Prostate gland (tissue), 2 donors: ENCODE results near the gene EYA4. TPM values are rescaled to one million over a fixed set of nuclear protein-coding genes. Genes with fewer than 3 reads are reported as not detected.

ENCODE experiments used
- DNase-seq: peaks from one replicate; pipeline ENCODE4 v3.0.0-alpha.2; 2019; ENCODE audit warnings: low spot score
- H3K27ac ChIP-seq, 2 donors: fragments of 200-600 bp; sonication (generic); 2 replicates each; pipeline ENCODE4 v1.5.1; 2017 to 2019
- H3K27me3 ChIP-seq: fragments of 200-600 bp; sonication (generic); replicated peaks from 2 replicates; pipeline ENCODE4 v1.5.1; 2019; ENCODE audit not compliant: insufficient read depth
- H3K36me3 ChIP-seq, 2 donors: fragments of 200-600 bp; sonication (generic); 1 replicate in 1 of 2; 2 replicates in 1 of 2; pipeline versions ENCODE4 v1.5.1 to v1.8.1; 2017 to 2019
- H3K4me1 ChIP-seq: fragments of 200-600 bp; sonication (generic); replicated peaks from 2 replicates; pipeline ENCODE4 v1.5.1; 2019
- H3K4me3 ChIP-seq, 2 donors: fragments of 200-600 bp; sonication (generic); 2 replicates each; pipeline ENCODE4 v1.5.1; 2017 to 2019
- H3K9me3 ChIP-seq: fragments of 200-600 bp; sonication (generic); 2 replicates; pipeline ENCODE4 v1.5.1; 2017
- POLR2A ChIP-seq: fragments of 450-650 bp; IDR thresholded peaks from one replicate; pipeline ENCODE4 v1.6.1; 2016; ENCODE audit warnings: antibody characterized with exemption, mild to moderate bottlenecking
- POLR2AphosphoS5 ChIP-seq: sonication (generic); formaldehyde crosslinking; IDR thresholded peaks from one replicate; pipeline ENCODE4 v1.6.1; 2017; ENCODE audit warnings: antibody characterized with exemption
- WGBS: methylation state at CpG from one replicate; pipeline ENCODE4 v1.1.5; 2018; 5-methylcytosine and 5-hydroxymethylcytosine counted together
- intact Hi-C: fragments of 100-400 bp; cut with DNase I; formaldehyde crosslinking; loops from one replicate; pipeline ENCODE4 v1.14.2; 2022
- total RNA-seq, 2 donors: library from RNA; depleted of rRNA; stranded (reverse); fragments of >200 nt; gene quantifications; one replicate each; pipeline ENCODE4 v1.1.0, GENCODE V29; 2016
- TF ChIP-seq, protein P1 (sequence below), 4 experiments: fragments of 200-600 bp in 2 of 4; fragments of 450-650 bp in 2 of 4; sonication (generic) in 2 of 4; IDR thresholded peaks; 1 replicate in 3 of 4; 2 replicates in 1 of 4; pipeline ENCODE4 v1.5.1; 2016 to 2019; ENCODE audit warnings: antibody characterized with exemption in 4 of 4, mild to moderate bottlenecking in 2 of 4, moderate library complexity in 2 of 4

Gene EYA4
- total RNA-seq, 2 donors from 2014 or later: 4.1 to 7.3 TPM

DNA sequence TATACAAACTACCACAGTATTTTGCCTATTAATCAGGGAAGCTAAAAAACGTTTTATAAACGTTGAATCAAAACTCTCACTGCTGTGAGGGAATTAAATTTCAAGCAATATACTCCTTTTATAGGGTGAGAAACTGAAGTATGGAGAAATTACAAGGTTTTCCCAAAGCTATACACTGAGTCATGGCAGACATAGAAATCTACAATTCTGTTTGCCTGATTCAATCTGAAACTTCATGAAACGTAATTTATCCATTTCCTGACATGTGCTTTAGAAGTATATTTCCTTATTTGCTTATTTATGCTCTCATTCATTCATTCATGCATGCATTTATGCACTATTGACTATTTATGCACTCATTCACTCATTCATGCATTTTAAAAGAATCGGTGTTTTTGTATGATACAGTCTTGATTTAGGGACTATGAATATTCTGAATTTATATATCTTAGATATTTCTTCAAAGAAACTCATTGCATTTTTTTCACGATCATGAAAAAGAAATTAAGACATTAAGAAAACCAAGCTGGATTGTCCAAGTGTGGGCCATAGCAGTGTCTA lies 16.5 kb downstream of the EYA4 start:
- no peak overlapping the region for H3K4me3 ChIP-seq
- DNase-seq: no peak
- 73% methylated on average over 5 of the region's 5 CpGs for WGBS
- no peak for TF ChIP-seq POLR2A
- no peak for TF ChIP-seq POLR2AphosphoS5
- TF ChIP-seq, protein P1, sequence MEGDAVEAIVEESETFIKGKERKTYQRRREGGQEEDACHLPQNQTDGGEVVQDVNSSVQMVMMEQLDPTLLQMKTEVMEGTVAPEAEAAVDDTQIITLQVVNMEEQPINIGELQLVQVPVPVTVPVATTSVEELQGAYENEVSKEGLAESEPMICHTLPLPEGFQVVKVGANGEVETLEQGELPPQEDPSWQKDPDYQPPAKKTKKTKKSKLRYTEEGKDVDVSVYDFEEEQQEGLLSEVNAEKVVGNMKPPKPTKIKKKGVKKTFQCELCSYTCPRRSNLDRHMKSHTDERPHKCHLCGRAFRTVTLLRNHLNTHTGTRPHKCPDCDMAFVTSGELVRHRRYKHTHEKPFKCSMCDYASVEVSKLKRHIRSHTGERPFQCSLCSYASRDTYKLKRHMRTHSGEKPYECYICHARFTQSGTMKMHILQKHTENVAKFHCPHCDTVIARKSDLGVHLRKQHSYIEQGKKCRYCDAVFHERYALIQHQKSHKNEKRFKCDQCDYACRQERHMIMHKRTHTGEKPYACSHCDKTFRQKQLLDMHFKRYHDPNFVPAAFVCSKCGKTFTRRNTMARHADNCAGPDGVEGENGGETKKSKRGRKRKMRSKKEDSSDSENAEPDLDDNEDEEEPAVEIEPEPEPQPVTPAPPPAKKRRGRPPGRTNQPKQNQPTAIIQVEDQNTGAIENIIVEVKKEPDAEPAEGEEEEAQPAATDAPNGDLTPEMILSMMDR (IDR thresholded peaks at IDR 0.05): no peak
- H3K4me1 ChIP-seq: no peaks in the 10 kb centered on the region
- no peak overlapping the region for H3K27ac ChIP-seq
- no peaks in the 10 kb centered on the region for H3K27me3 ChIP-seq
- no peaks in the 10 kb centered on the region for H3K36me3 ChIP-seq
- H3K9me3 ChIP-seq: no peaks in the 10 kb centered on the region
- intact Hi-C loops: no loop called here

DNA sequence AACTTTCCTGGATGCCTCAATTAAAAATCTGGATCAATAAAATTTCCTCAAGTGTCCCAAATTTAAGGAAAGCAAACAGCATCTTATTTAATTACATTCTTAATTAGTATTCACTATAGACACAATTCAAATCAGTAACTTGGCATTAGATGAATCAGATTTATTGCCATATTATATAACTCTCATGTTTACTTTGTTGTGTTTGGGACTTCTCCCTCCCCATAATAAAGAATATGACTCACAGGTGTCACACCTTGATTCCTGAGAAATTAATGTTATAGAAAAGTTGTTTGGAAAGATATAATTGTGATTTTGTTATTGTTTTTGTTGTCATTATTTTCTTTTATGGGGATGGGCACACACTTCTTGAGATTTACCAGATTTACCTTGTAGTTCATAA lies 18.4 kb downstream of the EYA4 start:
- Histone ChIP-seq H3K4me1 (no peaks in the 10 kb centered on the region), H3K36me3 (no peaks in the 10 kb centered on the region), H3K27ac (no peak overlapping the region), H3K27me3 (no peaks in the 10 kb centered on the region), H3K4me3 (no peak overlapping the region), H3K9me3 (no peaks in the 10 kb centered on the region)
- no peak for DNase-seq
- intact Hi-C loops: no loop called here
- TF ChIP-seq POLR2AphosphoS5: no peak

DNA sequence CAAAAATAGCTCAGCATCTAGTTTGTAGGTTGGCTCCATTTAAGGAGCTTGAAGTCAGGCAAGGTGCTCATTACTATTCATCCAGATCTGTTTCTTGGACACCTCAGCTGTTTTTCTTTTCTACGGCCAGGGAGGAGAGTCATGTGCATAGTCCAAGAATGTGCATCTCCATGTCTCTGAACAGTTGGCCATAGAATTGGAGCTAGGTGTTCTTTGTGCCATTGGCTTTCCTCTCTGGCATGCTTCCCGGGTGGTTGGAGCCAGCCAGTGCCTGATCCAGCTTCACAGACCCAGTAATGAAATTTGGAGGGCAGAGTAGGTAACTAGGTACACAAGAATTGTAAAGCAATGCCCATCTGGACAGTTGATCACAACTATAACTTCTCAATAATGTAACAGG lies 21.6 kb downstream of the EYA4 start:
- TF ChIP-seq POLR2A (no peak), POLR2AphosphoS5 (no peak)
- TF ChIP-seq, protein P1 (IDR thresholded peaks at IDR 0.05): no peak
- intact Hi-C loops: no loop called here
- Histone ChIP-seq H3K4me3 (no peak overlapping the region), H3K4me1 (no peaks in the 10 kb centered on the region), H3K36me3 (no peaks in the 10 kb centered on the region), H3K9me3 (no peaks in the 10 kb centered on the region), H3K27me3 (no peaks in the 10 kb centered on the region), H3K27ac (no peak overlapping the region)
- 59% methylated on average over 2 of the region's 2 CpGs for WGBS
- no peak for DNase-seq

DNA sequence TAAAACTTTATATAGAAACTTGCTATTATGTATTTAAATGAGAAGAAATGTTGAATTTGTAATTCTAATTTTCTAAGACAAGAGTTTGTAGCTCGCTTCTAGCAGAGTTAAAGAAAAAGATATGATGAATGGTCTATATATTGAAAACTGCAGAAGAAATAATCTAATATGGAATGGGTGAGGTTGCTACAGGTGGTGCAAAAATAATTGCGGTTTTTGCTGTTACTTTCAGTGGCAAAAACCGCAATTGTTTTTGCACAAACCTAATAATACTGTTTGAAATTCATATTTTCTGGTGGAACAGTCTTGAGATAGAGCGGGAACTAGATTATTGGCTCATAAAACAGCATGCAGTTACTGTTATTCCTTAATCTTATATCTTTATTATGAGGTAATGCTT lies 23.9 kb downstream of the EYA4 start:
- H3K27ac ChIP-seq: no peak overlapping the region
- no peaks in the 10 kb centered on the region for H3K9me3 ChIP-seq
- intact Hi-C loops: no loop called here
- no peak overlapping the region for H3K4me3 ChIP-seq
- 90% methylated on average over 4 of the region's 4 CpGs for WGBS
- H3K36me3 ChIP-seq: no peaks in the 10 kb centered on the region
- no peak for DNase-seq
- H3K27me3 ChIP-seq: no peaks in the 10 kb centered on the region
- TF ChIP-seq POLR2AphosphoS5 (no peak), POLR2A (no peak)
- TF ChIP-seq, protein P1 (IDR thresholded peaks at IDR 0.05): no peak
- H3K4me1 ChIP-seq: no peaks in the 10 kb centered on the region

DNA sequence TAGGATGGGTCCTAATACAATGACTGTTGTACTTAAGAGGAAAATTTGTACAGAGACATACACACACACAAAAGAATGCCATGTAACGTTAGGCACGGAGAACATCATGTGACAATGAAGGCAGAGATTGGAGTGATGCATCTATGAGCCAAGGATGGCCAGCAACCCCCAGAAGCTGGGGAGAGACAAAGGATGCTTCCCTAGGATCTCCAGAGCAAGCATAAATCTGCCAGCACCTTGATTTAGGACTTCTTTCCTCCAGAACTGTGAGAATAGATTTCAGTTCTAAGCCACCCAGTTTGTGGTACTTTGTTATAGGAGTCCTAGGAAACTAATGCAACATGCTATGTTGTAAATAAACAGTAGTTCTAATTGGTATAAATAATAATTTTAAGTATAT lies 25.0 kb downstream of the EYA4 start:
- TF ChIP-seq POLR2AphosphoS5: no peak
- Histone ChIP-seq H3K9me3 (no peaks in the 10 kb centered on the region), H3K4me1 (no peaks in the 10 kb centered on the region), H3K4me3 (no peak overlapping the region), H3K27ac (no peak overlapping the region), H3K27me3 (no peaks in the 10 kb centered on the region), H3K36me3 (no peaks in the 10 kb centered on the region)
- intact Hi-C loops: no loop called here
- 39% methylated on average over 2 of the region's 2 CpGs for whole genome bisulfite sequencing
- no peak for DNase-seq

DNA sequence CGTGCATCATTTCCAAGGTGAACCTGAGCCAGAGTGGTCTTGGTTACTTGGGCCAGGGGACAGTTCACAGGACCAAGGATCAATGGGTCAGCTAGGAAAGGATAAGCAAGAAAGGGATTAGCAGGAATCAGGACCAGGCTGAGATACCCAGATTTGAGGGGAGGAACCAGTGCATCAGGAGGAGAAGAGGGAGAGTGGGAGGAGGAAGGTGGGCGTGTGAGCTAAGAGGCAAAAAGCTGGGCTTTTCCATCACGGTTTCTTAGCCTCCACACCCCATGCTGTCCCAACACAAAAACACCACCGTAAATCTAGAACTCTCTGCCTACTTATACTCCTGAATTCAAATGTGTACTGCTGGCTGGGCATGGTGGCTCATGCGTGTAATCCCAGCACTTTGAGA lies 27.5 kb downstream of the EYA4 start:
- no peaks in the 10 kb centered on the region for H3K36me3 ChIP-seq
- no peak for TF ChIP-seq POLR2AphosphoS5
- no peak for TF ChIP-seq POLR2A
- TF ChIP-seq, protein P1 (IDR thresholded peaks at IDR 0.05): no peak
- no peak for DNase-seq
- WGBS: 86% methylated on average over 5 of the region's 5 CpGs
- H3K27ac ChIP-seq: no peak overlapping the region
- no peaks in the 10 kb centered on the region for H3K9me3 ChIP-seq
- H3K4me3 ChIP-seq: no peak overlapping the region
- intact Hi-C loops: no loop called here
- H3K4me1 ChIP-seq: no peaks in the 10 kb centered on the region
- no peaks in the 10 kb centered on the region for H3K27me3 ChIP-seq
